Right atrium auricular region (tissue), 2 donors: Measurements from ENCODE around the gene RGPD3. TPM values are rescaled to one million over a fixed set of nuclear protein-coding genes. Genes with fewer than 3 reads are reported as not detected.

Source experiments
- DNase-seq: peaks from one replicate; pipeline ENCODE4 v3.0.0-alpha.2; 2019; ENCODE audit warnings: low spot score
- H3K27ac ChIP-seq, 2 donors: fragments of 200-600 bp; sonication (generic); 1 replicate in 1 of 2; 2 replicates in 1 of 2; pipeline ENCODE4 v1.5.1; 2016 to 2019
- H3K27me3 ChIP-seq, 2 donors: fragments of 200-600 bp; sonication (generic); one replicate each; pipeline versions ENCODE4 v1.5.1 to v1.6.0; 2017 to 2019
- H3K36me3 ChIP-seq: fragments of 200-600 bp; sonication (generic); one replicate; pipeline ENCODE4 v1.5.1; 2016
- H3K4me1 ChIP-seq, 2 donors: fragments of 200-600 bp; sonication (generic); one replicate each; pipeline versions ENCODE4 v1.5.1 to v1.6.0; 2017 to 2019
- H3K4me3 ChIP-seq, 2 donors: fragments of 200-600 bp; sonication (generic); 1 replicate in 1 of 2; 2 replicates in 1 of 2; pipeline ENCODE4 v1.5.1; 2017 to 2019; ENCODE audit warnings: mild to moderate bottlenecking in 1 of 2, moderate library complexity in 1 of 2
- H3K9me3 ChIP-seq, 2 donors: fragments of 200-600 bp; sonication (generic); one replicate each; pipeline ENCODE4 v1.5.1; 2019
- CTCF ChIP-seq, 2 donors: fragments of 200-600 bp; sonication (generic); IDR thresholded peaks; one replicate each; pipeline ENCODE4 v1.5.1; 2019; ENCODE audit warnings: antibody characterized with exemption in 2 of 2
- total RNA-seq, 2 donors: library from RNA; depleted of rRNA; stranded (reverse); fragments of >200 nt; gene quantifications; one replicate each; pipeline ENCODE4 v1.1.0, GENCODE V29; 2016

The RGPD3 gene
- total RNA-seq, 2 donors from 2014 or later = 0.43 to 0.48 TPM

- Histone ChIP-seq H3K36me3 (no peaks in the 10 kb centered on the region), H3K27ac (no peak overlapping the region), H3K4me1 (no peaks in the 10 kb centered on the region), H3K27me3 (no peaks in the 10 kb centered on the region), H3K9me3 (no peaks in the 10 kb centered on the region), H3K4me3 (no peak overlapping the region)
- no peak for DNase-seq
- TF ChIP-seq CTCF (IDR thresholded peaks at IDR 0.05) = no peak
These were observed 111.9 kb downstream of the RGPD3 start for GRCh38 chr2:106356291-106356690.

- Histone ChIP-seq H3K9me3 (no peaks in the 10 kb centered on the region), H3K36me3 (no peaks in the 10 kb centered on the region), H3K4me3 (no peak overlapping the region), H3K27ac (no peak overlapping the region), H3K27me3 (no peaks in the 10 kb centered on the region), H3K4me1 (no peaks in the 10 kb centered on the region)
- no peak for DNase-seq
- no peak for TF ChIP-seq CTCF (IDR thresholded peaks at IDR 0.05)
These were observed 114.5 kb downstream of the RGPD3 start for GRCh38 chr2:106353676-106354075.

- Histone ChIP-seq H3K4me1 (no peaks in the 10 kb centered on the region), H3K27ac (no peak overlapping the region), H3K27me3 (no peaks in the 10 kb centered on the region), H3K4me3 (no peak overlapping the region), H3K9me3 (no peaks in the 10 kb centered on the region), H3K36me3 (no peaks in the 10 kb centered on the region)
- no peak for DNase-seq
- no peak for TF ChIP-seq CTCF (IDR thresholded peaks at IDR 0.05)
These were observed 117.2 kb downstream of the RGPD3 start for GRCh38 chr2:106350980-106351379.

GRCh38 chr2:106344302-106344701 is 123.9 kb downstream of the RGPD3 start:
- no peak for DNase-seq
- Histone ChIP-seq H3K36me3 (no peaks in the 10 kb centered on the region), H3K4me3 (no peak overlapping the region), H3K4me1 (no peaks in the 10 kb centered on the region), H3K9me3 (no peaks in the 10 kb centered on the region), H3K27ac (no peak overlapping the region), H3K27me3 (no peaks in the 10 kb centered on the region)
- no peak for TF ChIP-seq CTCF (IDR thresholded peaks at IDR 0.05)

- no peak for DNase-seq
- no peaks in the 10 kb centered on the region for H3K27me3 ChIP-seq
- no peaks in the 10 kb centered on the region for H3K4me1 ChIP-seq
- no peaks in the 10 kb centered on the region for H3K9me3 ChIP-seq
- no peak overlapping the region for H3K27ac ChIP-seq
- no peak for TF ChIP-seq CTCF (IDR thresholded peaks at IDR 0.05)
- no peak overlapping the region for H3K4me3 ChIP-seq
- no peaks in the 10 kb centered on the region for H3K36me3 ChIP-seq
These were observed 124.9 kb downstream of the RGPD3 start for GRCh38 chr2:106343274-106343673.

- Histone ChIP-seq H3K9me3 (no peaks in the 10 kb centered on the region), H3K4me3 (no peak overlapping the region), H3K27ac (no peak overlapping the region), H3K36me3 (no peaks in the 10 kb centered on the region), H3K4me1 (no peaks in the 10 kb centered on the region), H3K27me3 (no peaks in the 10 kb centered on the region)
- no peak for TF ChIP-seq CTCF (IDR thresholded peaks at IDR 0.05)
- DNase-seq = no peak
These were observed 125.4 kb downstream of the RGPD3 start for GRCh38 chr2:106342831-106343251.
